SK-N-SH (cell line): Measurements from ENCODE around the gene KDM4C. TPM values are rescaled to one million over a fixed set of nuclear protein-coding genes. Genes with fewer than 3 reads are reported as not detected.

Experiments
- CTCF ChIA-PET: fragments of 300-600, 350-600 bp; formaldehyde crosslinking; extraction: SDS; loops from one replicate; lab custom pipeline; 2021; lab: Yijun Ruan, JAX
- POLR2A ChIA-PET: fragments of 350-600 bp; sonication (Branson Sonifier 250); formaldehyde crosslinking; extraction: SDS; loops from one replicate; lab custom pipeline; 2020; ENCODE audit warnings: antibody characterized with exemption, inconsistent platforms; lab: Yijun Ruan, JAX
- DNase-seq: peaks from one replicate; pipeline ENCODE4 v3.0.0; 2012
- H2AFZ ChIP-seq: fragments of 200-600 bp; sonication (generic); 2 replicates; pipeline ENCODE4 v1.8.1; 2016; ENCODE audit warnings: antibody characterized with exemption, mild to moderate bottlenecking, low read depth
- H3F3A ChIP-seq: fragments of 200-600 bp; sonication (generic); replicated peaks from 2 replicates; pipeline ENCODE3; 2016; ENCODE audit warnings: antibody characterized with exemption, mild to moderate bottlenecking; ENCODE audit not compliant: insufficient read depth
- H3K27ac ChIP-seq, 2 experiments: fragments of 200-500 bp in 1 of 2; fragments of 200-600 bp in 1 of 2; sonication (Bioruptor generic) in 1 of 2; sonication (generic), shearing (Covaris generic) in 1 of 2; 2 replicates each; pipeline versions ENCODE4 v1.5.1 to v1.6.1; 2014 to 2016; ENCODE audit warnings: low read depth in 2 of 2, inconsistent platforms in 1 of 2, low read length in 1 of 2, mild to moderate bottlenecking in 1 of 2, mixed read lengths in 1 of 2
- H3K27me3 ChIP-seq: fragments of 200-600 bp; sonication (generic), shearing (Covaris generic); 2 replicates; pipeline ENCODE4 v1.6.1; 2016; ENCODE audit warnings: mixed run types; ENCODE audit not compliant: insufficient read depth
- H3K36me3 ChIP-seq, 2 experiments: fragments of 200-500 bp in 1 of 2; fragments of 200-600 bp in 1 of 2; sonication (Bioruptor generic) in 1 of 2; sonication (generic) in 1 of 2; replicated peaks in 1 of 2; 2 replicates each; pipeline versions ENCODE3 to v1.5.1; 2014 to 2016; ENCODE audit warnings: low read length in 1 of 2, mild to moderate bottlenecking in 1 of 2; ENCODE audit not compliant: insufficient read depth in 2 of 2, control insufficient read depth in 1 of 2
- H3K4me1 ChIP-seq, 2 experiments: fragments of 200-500 bp in 1 of 2; fragments of 200-600 bp in 1 of 2; sonication (Bioruptor generic) in 1 of 2; sonication (generic), shearing (Covaris generic) in 1 of 2; 2 replicates each; pipeline versions ENCODE4 v1.5.1 to v1.6.1; 2014 to 2016; ENCODE audit warnings: low read depth in 1 of 2, low read length in 1 of 2, mixed run types in 1 of 2; ENCODE audit not compliant: insufficient read depth in 2 of 2, control insufficient read depth in 1 of 2
- H3K4me2 ChIP-seq: fragments of 200-600 bp; sonication (generic), shearing (Covaris generic); 2 replicates; pipeline ENCODE4 v1.6.1; 2017; ENCODE audit warnings: mixed run types
- H3K4me3 ChIP-seq, 2 experiments: fragments of 200-500 bp in 1 of 2; fragments of 200-600 bp in 1 of 2; sonication (Bioruptor generic) in 1 of 2; sonication (generic), shearing (Covaris generic) in 1 of 2; 2 replicates each; pipeline versions ENCODE4 v1.5.1 to v1.8.1; 2014 to 2016; ENCODE audit warnings: low read depth in 2 of 2, inconsistent platforms in 1 of 2, low read length in 1 of 2, mild to moderate bottlenecking in 1 of 2, mixed read lengths in 1 of 2, moderate library complexity in 1 of 2
- H3K79me2 ChIP-seq: fragments of 200-600 bp; sonication (generic); 2 replicates; pipeline ENCODE4 v1.8.1; 2017; ENCODE audit warnings: mild to moderate bottlenecking; ENCODE audit not compliant: insufficient read depth
- H3K9ac ChIP-seq: fragments of 200-600 bp; sonication (generic); 2 replicates; pipeline ENCODE4 v1.6.1; 2017; ENCODE audit warnings: mixed run types
- H3K9me2 ChIP-seq: fragments of 200-600 bp; sonication (generic); 2 replicates; pipeline ENCODE4 v1.6.1; 2017; ENCODE audit warnings: mixed run types
- H3K9me3 ChIP-seq: fragments of 200-600 bp; sonication (generic); 2 replicates; pipeline ENCODE4 v1.6.1; 2017; ENCODE audit warnings: mixed run types, mild to moderate bottlenecking, moderate library complexity
- H4K20me1 ChIP-seq: fragments of 200-600 bp; sonication (generic); 2 replicates; pipeline ENCODE4 v1.6.1; 2017; ENCODE audit warnings: mild to moderate bottlenecking, mixed run types; ENCODE audit not compliant: insufficient read depth
- ELF1 ChIP-seq: IDR thresholded peaks from 2 replicates; pipeline ENCODE4 v1.4.0; 2012
- EZH2phosphoT487 ChIP-seq: fragments of 200-600 bp; sonication (generic); IDR thresholded peaks from 2 replicates; pipeline ENCODE4 v1.6.1; 2017; ENCODE audit warnings: low read depth, mixed run types, mild to moderate bottlenecking, antibody characterized with exemption, moderate library complexity, borderline replicate concordance
- GATA2 ChIP-seq: sonication (generic); formaldehyde crosslinking; IDR thresholded peaks from 2 replicates; pipeline ENCODE4 v1.5.0; 2020; ENCODE audit warnings: mild to moderate bottlenecking, missing genetic modification reagents
- MXI1 ChIP-seq: IDR thresholded peaks from 2 replicates; pipeline ENCODE4 v1.6.1; 2012; ENCODE audit warnings: mild to moderate bottlenecking, low read depth, low read length, improper control_type of control experiment
- NFIC ChIP-seq: IDR thresholded peaks from 2 replicates; pipeline ENCODE4 v1.4.0; 2012; ENCODE audit warnings: borderline replicate concordance
- NRF1 ChIP-seq: IDR thresholded peaks from 2 replicates; pipeline ENCODE4 v1.6.1; 2012; ENCODE audit warnings: low read depth, mild to moderate bottlenecking, low read length
- RAD21 ChIP-seq: IDR thresholded peaks from 2 replicates; pipeline ENCODE4 v1.6.1; 2012; ENCODE audit warnings: mild to moderate bottlenecking, low read length
- RCOR1 ChIP-seq: fragments of 150-350 bp; IDR thresholded peaks from 2 replicates; pipeline ENCODE4 v1.6.1; 2017; ENCODE audit warnings: antibody characterized with exemption, low read length
- RXRA ChIP-seq: IDR thresholded peaks from 2 replicates; pipeline ENCODE4 v1.4.0; 2012; ENCODE audit warnings: low read depth, mild to moderate bottlenecking, borderline replicate concordance
- SIN3A ChIP-seq: IDR thresholded peaks from 2 replicates; pipeline ENCODE4 v1.6.1; 2012; ENCODE audit warnings: low read depth, mild to moderate bottlenecking, low read length, moderate library complexity, borderline replicate concordance
- TAF1 ChIP-seq: IDR thresholded peaks from 2 replicates; pipeline ENCODE4 v1.6.1; 2012; ENCODE audit warnings: low read depth, mild to moderate bottlenecking, low read length, moderate library complexity, borderline replicate concordance
- TCF12 ChIP-seq: IDR thresholded peaks from 2 replicates; pipeline ENCODE4 v1.4.0; 2012
- TEAD4 ChIP-seq: IDR thresholded peaks from 2 replicates; pipeline ENCODE4 v1.4.0; 2012; ENCODE audit warnings: mild to moderate bottlenecking, borderline replicate concordance; ENCODE audit not compliant: insufficient read depth
- YY1 ChIP-seq: IDR thresholded peaks from 2 replicates; pipeline ENCODE4 v1.4.0; 2012; ENCODE audit warnings: low read depth, mild to moderate bottlenecking
- WGBS: methylation state at CpG from one replicate; pipeline ENCODE4 v1.1.6; 2017; ENCODE audit warnings: low lambda C conversion rate; 5-methylcytosine and 5-hydroxymethylcytosine counted together
- polyA plus RNA-seq, 3 experiments: library from polyadenylated mRNA; depleted of rRNA; stranded (reverse); fragments of >200 nt; gene quantifications; 2 replicates each; pipeline ENCODE4 v1.2.3, GENCODE V29; 2012
- TF ChIP-seq, protein P1 (sequence below): fragments of 150-350 bp; IDR thresholded peaks from 2 replicates; pipeline ENCODE4 v1.6.1; 2016; ENCODE audit warnings: mild to moderate bottlenecking, low read depth, low read length
- TF ChIP-seq, protein P2 (sequence below): IDR thresholded peaks from 2 replicates; pipeline ENCODE4 v1.4.0; 2012; ENCODE audit warnings: low read depth
- TF ChIP-seq, protein P3 (sequence below): IDR thresholded peaks from 2 replicates; pipeline ENCODE4 v1.4.0; 2012; ENCODE audit warnings: low read depth, borderline replicate concordance
- TF ChIP-seq, protein P4 (sequence below): IDR thresholded peaks from 2 replicates; pipeline ENCODE4 v1.6.1; 2012; ENCODE audit warnings: mild to moderate bottlenecking, low read depth, low read length, moderate library complexity

The KDM4C gene
- polyA plus RNA-seq, 1 of the 3 experiments (the other 2 are of a cell fraction) = 9.4 TPM

DNA sequence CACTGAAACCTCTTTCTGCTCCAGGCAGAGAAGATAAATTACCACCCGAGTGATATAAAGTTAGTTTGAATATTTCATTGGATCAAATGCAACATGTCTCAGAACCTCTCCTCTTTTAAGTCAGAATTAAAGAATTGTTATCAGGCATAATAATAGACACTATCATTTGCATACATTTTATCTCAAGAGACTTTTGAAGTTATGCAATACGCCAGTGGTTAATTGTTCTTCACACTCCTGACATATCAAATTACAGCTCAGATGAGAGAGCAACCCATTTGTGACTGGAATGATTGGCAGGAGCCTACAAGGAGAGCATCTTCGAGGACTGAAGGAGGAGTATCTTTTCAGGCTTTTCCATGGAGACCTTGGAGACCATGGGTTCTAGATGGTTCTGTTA lies 452.2 kb downstream of the KDM4C start (continued):
- TF ChIP-seq, protein P1, sequence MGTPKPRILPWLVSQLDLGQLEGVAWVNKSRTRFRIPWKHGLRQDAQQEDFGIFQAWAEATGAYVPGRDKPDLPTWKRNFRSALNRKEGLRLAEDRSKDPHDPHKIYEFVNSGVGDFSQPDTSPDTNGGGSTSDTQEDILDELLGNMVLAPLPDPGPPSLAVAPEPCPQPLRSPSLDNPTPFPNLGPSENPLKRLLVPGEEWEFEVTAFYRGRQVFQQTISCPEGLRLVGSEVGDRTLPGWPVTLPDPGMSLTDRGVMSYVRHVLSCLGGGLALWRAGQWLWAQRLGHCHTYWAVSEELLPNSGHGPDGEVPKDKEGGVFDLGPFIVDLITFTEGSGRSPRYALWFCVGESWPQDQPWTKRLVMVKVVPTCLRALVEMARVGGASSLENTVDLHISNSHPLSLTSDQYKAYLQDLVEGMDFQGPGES = no peak
- TF ChIP-seq, protein P2, sequence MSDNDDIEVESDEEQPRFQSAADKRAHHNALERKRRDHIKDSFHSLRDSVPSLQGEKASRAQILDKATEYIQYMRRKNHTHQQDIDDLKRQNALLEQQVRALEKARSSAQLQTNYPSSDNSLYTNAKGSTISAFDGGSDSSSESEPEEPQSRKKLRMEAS = no peak
- TF ChIP-seq RXRA (no peak), TEAD4 (no peak), SIN3A (no peak), YY1 (no peak), RAD21 (no peak), NFIC (no peak), TAF1 (no peak)

DNA sequence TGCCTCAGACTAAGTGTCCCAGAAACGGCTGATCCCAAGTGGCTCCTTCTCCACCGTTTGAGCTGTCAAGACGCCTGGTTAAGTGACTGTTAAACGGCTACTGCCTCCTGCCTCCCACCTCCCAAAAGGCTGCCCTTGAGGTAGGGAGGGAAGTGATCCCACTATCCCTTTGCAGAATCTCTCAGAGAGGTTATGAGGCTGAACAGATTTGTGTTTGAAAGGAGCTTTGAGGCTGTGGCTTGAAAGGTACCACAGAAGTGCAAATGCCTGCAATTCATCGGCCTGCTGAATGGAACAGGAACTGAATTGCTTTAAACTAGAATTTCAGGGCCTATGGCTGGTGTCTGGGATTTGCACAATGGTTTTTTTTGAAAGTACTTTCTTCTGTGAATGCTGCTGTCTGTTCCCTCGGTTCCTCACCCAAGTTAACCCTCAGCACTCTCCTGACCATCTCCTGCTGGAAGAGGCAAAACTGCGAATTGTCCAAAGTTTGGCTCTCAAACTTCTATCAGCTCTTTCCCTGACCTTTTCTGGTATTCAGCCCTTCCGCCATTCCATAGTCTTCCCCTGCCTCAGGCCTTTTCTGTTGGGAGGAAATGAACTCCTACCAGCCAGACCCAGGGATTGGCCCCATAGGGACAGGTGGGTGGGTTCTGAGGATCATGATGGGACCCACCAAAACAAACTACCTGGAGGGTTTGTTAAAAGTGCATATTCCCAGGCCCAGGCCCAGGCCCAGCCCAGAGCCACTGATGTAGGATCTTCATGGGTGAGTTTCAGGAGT lies 453.3 kb downstream of the KDM4C start:
- Histone ChIP-seq H3K4me3 (no peak overlapping the region), H3F3A (no peaks in the 10 kb centered on the region), H3K27me3 (no peaks in the 10 kb centered on the region), H3K36me3 (no peaks in the 10 kb centered on the region), H3K4me2 (no peak overlapping the region), H3K4me1 (no peaks in the 10 kb centered on the region), H3K9ac (no peak overlapping the region), H3K9me3 (no peaks in the 10 kb centered on the region), H3K9me2 (no peaks in the 10 kb centered on the region), H2AFZ (no peak overlapping the region), H3K79me2 (no peaks in the 10 kb centered on the region), H3K27ac (no peak overlapping the region), H4K20me1 (no peaks in the 10 kb centered on the region)
- ChIA-PET POLR2A (no interaction called here), CTCF (no interaction called here)
- TF ChIP-seq GATA2 (CRISPR knock-in tag) (no peak), EZH2phosphoT487 (no peak), RCOR1 (no peak), ELF1 (no peak), NFIC (no peak), RAD21 (no peak), SIN3A (no peak), TAF1 (no peak), MXI1 (no peak), NRF1 (no peak), TCF12 (no peak), TEAD4 (no peak)
- TF ChIP-seq, protein P3, sequence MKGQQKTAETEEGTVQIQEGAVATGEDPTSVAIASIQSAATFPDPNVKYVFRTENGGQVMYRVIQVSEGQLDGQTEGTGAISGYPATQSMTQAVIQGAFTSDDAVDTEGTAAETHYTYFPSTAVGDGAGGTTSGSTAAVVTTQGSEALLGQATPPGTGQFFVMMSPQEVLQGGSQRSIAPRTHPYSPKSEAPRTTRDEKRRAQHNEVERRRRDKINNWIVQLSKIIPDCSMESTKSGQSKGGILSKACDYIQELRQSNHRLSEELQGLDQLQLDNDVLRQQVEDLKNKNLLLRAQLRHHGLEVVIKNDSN = no peak
- TF ChIP-seq, protein P4, sequence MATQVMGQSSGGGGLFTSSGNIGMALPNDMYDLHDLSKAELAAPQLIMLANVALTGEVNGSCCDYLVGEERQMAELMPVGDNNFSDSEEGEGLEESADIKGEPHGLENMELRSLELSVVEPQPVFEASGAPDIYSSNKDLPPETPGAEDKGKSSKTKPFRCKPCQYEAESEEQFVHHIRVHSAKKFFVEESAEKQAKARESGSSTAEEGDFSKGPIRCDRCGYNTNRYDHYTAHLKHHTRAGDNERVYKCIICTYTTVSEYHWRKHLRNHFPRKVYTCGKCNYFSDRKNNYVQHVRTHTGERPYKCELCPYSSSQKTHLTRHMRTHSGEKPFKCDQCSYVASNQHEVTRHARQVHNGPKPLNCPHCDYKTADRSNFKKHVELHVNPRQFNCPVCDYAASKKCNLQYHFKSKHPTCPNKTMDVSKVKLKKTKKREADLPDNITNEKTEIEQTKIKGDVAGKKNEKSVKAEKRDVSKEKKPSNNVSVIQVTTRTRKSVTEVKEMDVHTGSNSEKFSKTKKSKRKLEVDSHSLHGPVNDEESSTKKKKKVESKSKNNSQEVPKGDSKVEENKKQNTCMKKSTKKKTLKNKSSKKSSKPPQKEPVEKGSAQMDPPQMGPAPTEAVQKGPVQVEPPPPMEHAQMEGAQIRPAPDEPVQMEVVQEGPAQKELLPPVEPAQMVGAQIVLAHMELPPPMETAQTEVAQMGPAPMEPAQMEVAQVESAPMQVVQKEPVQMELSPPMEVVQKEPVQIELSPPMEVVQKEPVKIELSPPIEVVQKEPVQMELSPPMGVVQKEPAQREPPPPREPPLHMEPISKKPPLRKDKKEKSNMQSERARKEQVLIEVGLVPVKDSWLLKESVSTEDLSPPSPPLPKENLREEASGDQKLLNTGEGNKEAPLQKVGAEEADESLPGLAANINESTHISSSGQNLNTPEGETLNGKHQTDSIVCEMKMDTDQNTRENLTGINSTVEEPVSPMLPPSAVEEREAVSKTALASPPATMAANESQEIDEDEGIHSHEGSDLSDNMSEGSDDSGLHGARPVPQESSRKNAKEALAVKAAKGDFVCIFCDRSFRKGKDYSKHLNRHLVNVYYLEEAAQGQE = no peak
- 64% methylated on average over 8 of the region's 8 CpGs for WGBS
- no peak for DNase-seq
